Vagina (tissue), 2 donors: ENCODE data around the gene KCNK3.

ENCODE experiments used
- POLR2A ChIP-seq, 2 donors: fragments of 450-650 bp; IDR thresholded peaks; one replicate each; pipeline ENCODE4 v1.6.1; 2017; ENCODE audit warnings: antibody characterized with exemption in 2 of 2, mild to moderate bottlenecking in 2 of 2, moderate library complexity in 2 of 2
- POLR2AphosphoS5 ChIP-seq, 2 donors: sonication (generic); formaldehyde crosslinking; IDR thresholded peaks; one replicate each; pipeline ENCODE4 v1.9.0; 2017; ENCODE audit warnings: antibody characterized with exemption in 2 of 2, mild to moderate bottlenecking in 2 of 2, low read depth in 1 of 2; ENCODE audit not compliant: insufficient read depth in 1 of 2
- TF ChIP-seq, protein P1 (sequence below), 3 experiments: fragments of 450-650 bp in 2 of 3; fragments of 200-600 bp in 1 of 3; sonication (generic) in 1 of 3; IDR thresholded peaks; one replicate each; pipeline ENCODE4 v1.5.1; 2017 to 2019; ENCODE audit warnings: antibody characterized with exemption in 3 of 3, mild to moderate bottlenecking in 2 of 3, moderate library complexity in 2 of 3

DNA sequence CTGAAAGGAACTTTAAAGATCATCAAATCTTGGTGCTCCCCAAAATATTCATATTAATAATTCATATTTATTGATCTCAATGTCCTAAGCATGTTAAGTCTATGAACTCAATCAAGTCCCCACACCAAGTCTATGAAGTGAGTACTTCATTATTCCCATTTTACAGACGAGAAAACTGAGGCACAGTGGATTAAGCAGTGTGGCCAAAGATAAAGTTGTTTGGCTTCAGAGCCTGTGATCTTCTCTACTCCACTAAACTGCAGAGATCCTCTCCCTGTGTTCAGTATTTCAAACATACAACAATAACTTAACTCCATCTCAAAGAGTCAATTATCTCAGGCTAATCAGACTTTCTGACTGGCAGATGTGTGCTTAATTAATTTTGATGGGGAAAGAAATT lies 29.8 kb downstream of the KCNK3 start:
- TF ChIP-seq POLR2A (IDR thresholded peaks at IDR 0.05) (no peak), POLR2AphosphoS5 (IDR thresholded peaks at IDR 0.05; ENCODE audit: insufficient read depth in 1 of 2, low read depth in 1 of 2) (no peak)
- TF ChIP-seq, protein P1, sequence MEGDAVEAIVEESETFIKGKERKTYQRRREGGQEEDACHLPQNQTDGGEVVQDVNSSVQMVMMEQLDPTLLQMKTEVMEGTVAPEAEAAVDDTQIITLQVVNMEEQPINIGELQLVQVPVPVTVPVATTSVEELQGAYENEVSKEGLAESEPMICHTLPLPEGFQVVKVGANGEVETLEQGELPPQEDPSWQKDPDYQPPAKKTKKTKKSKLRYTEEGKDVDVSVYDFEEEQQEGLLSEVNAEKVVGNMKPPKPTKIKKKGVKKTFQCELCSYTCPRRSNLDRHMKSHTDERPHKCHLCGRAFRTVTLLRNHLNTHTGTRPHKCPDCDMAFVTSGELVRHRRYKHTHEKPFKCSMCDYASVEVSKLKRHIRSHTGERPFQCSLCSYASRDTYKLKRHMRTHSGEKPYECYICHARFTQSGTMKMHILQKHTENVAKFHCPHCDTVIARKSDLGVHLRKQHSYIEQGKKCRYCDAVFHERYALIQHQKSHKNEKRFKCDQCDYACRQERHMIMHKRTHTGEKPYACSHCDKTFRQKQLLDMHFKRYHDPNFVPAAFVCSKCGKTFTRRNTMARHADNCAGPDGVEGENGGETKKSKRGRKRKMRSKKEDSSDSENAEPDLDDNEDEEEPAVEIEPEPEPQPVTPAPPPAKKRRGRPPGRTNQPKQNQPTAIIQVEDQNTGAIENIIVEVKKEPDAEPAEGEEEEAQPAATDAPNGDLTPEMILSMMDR (IDR thresholded peaks at IDR 0.05): no peak
